Hepatocyte (in vitro differentiated cells): ENCODE results near the gene CGAS.

Experiments
- EZH2phosphoT487 ChIP-seq: fragments of 200-600 bp; sonication (generic); IDR thresholded peaks from one replicate; pipeline ENCODE4 v1.6.1; 2018; ENCODE audit warnings: antibody characterized with exemption, mild to moderate bottlenecking, low read depth, moderate library complexity; ENCODE audit not compliant: unreplicated experiment, severe bottlenecking
- TF ChIP-seq, protein P1 (sequence below): fragments of 200-600 bp; sonication (generic); IDR thresholded peaks from 2 replicates; pipeline ENCODE4 v1.5.1; 2016; ENCODE audit warnings: antibody characterized with exemption, mild to moderate bottlenecking; ENCODE audit not compliant: poor library complexity

DNA sequence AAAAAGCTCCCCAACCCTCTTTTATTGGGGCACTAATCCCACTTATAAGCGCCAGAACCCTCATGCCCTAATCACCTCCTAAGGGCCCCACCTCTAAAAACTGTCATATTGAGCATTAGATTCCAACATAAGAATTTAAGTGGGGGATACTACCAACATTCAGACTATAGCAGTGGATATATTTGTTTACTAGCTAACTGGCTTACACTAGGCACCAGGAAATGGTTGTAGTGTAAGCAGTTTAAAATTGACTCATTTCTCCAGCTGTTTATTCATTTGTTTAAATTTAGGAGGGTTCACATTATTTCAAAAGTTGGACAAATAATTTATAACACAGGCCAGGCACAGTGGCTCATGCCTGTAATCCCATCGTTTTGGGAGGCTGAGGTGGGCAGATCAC lies 32.3 kb upstream of the CGAS start:
- TF ChIP-seq, protein P1, sequence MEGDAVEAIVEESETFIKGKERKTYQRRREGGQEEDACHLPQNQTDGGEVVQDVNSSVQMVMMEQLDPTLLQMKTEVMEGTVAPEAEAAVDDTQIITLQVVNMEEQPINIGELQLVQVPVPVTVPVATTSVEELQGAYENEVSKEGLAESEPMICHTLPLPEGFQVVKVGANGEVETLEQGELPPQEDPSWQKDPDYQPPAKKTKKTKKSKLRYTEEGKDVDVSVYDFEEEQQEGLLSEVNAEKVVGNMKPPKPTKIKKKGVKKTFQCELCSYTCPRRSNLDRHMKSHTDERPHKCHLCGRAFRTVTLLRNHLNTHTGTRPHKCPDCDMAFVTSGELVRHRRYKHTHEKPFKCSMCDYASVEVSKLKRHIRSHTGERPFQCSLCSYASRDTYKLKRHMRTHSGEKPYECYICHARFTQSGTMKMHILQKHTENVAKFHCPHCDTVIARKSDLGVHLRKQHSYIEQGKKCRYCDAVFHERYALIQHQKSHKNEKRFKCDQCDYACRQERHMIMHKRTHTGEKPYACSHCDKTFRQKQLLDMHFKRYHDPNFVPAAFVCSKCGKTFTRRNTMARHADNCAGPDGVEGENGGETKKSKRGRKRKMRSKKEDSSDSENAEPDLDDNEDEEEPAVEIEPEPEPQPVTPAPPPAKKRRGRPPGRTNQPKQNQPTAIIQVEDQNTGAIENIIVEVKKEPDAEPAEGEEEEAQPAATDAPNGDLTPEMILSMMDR, result no peak
- TF ChIP-seq EZH2phosphoT487, result no peak
